Ammon's horn (tissue), 1 donor: ENCODE data around the gene ANKRD61.
"Not testable (repeated sequence)": the region's sequence is repeated elsewhere in the genome, so short reads cannot be mapped to it uniquely, and the experiment has no call there.

Experiments
- DNase-seq: peaks from one replicate; pipeline ENCODE4 v3.0.0-alpha.2; 2016; ENCODE audit warnings: low spot score

ANKRD61 gene

GRCh38 chr7:6030988-6031387 is at the start of gene ANKRD61:
ANKRD61 (plus strand) TSS chr7:6031376; CDS start chr7:6031376, 0 bp downstream.
- no peak for DNase-seq

- not testable (repeated sequence) for DNase-seq
Measured at GRCh38 chr7:5987061-5987460, 44.1 kb upstream of the ANKRD61 start.

GRCh38 chr7:5997210-5997808 is 33.9 kb upstream of the ANKRD61 start:
- peak; percentile 75 for DNase-seq

- DNase-seq, result no peak
Measured at GRCh38 chr7:6007386-6007785, 23.8 kb upstream of the ANKRD61 start.

- DNase-seq, result not testable (repeated sequence)
Measured at GRCh38 chr7:6007835-6008590, 23.2 kb upstream of the ANKRD61 start.

GRCh38 chr7:6008668-6009611 is 22.2 kb upstream of the ANKRD61 start, which contains the start of the genes AIMP2 and PMS2:
AIMP2 (plus strand) TSS chr7:6009272; CDS start chr7:6009364, 92 bp downstream.
PMS2 (minus strand) TSS chr7:6009049; CDS start chr7:6009019, 30 bp downstream.
- DNase-seq, result peak; percentile 99

- DNase-seq, result not testable (repeated sequence)
Measured at GRCh38 chr7:6010370-6010769, 20.8 kb upstream of the ANKRD61 start.

- DNase-seq, result no peak
Measured at GRCh38 chr7:6011541-6011940, 19.6 kb upstream of the ANKRD61 start.

GRCh38 chr7:6012355-6013104 is 18.6 kb upstream of the ANKRD61 start:
- no peak for DNase-seq

- DNase-seq, result peak; percentile 65
Measured at GRCh38 chr7:6015917-6016652, 15.1 kb upstream of the ANKRD61 start.

GRCh38 chr7:6016653-6016966 is 14.6 kb upstream of the ANKRD61 start:
- DNase-seq, result no peak

GRCh38 chr7:6020371-6021286 is 10.5 kb upstream of the ANKRD61 start:
- no peak for DNase-seq

GRCh38 chr7:6022707-6023106 is 8.5 kb upstream of the ANKRD61 start:
- DNase-seq, result no peak

- no peak for DNase-seq
Measured at GRCh38 chr7:6023974-6024435, 7.2 kb upstream of the ANKRD61 start.

GRCh38 chr7:6026011-6026819 is 5.0 kb upstream of the ANKRD61 start:
- peak; percentile 58 for DNase-seq

GRCh38 chr7:6026820-6027311 is 4.3 kb upstream of the ANKRD61 start:
- no peak for DNase-seq

GRCh38 chr7:6027806-6028365 is 3.3 kb upstream of the ANKRD61 start:
- DNase-seq, result no peak

GRCh38 chr7:6028563-6028962 is 2.6 kb upstream of the ANKRD61 start:
- DNase-seq, result no peak
